HCT116 (cell line): ENCODE data around the gene ACBD7. TPM values are rescaled to one million over a fixed set of nuclear protein-coding genes. Genes with fewer than 3 reads are reported as not detected.
A peak's percentile ranks its signal among the peaks of the same experiment; 100 is the strongest.

ENCODE experiments used
- ATAC-seq: fragments of 200-7000 bp; cut with Tn5 transposase; 2 replicates; pipeline ENCODE4 v1.9.1; 2020; ENCODE audit warnings: mild to moderate bottlenecking, moderate library complexity
- BruUV-seq: library from RNA; stranded (reverse); fragments of 400-500 nt; replicated peaks from 2 replicates; lab custom pipeline; 2021; lab: Mats Ljungman, UMichigan
- CTCF ChIA-PET: fragments of 300-600 bp; sonication (Branson Sonifier 250); formaldehyde crosslinking; loops from one replicate; lab custom pipeline; 2021; ENCODE audit warnings: antibody characterized with exemption; lab: Charles Lee
- POLR2A ChIA-PET: fragments of 300-600, 350-600 bp; sonication (Branson Sonifier 250); formaldehyde crosslinking; loops from one replicate; lab custom pipeline; 2021; ENCODE audit warnings: antibody characterized with exemption; lab: Charles Lee
- RAD21 ChIA-PET, 2 experiments: fragments of 300-600 bp; sonication (Branson Sonifier 250); formaldehyde crosslinking; loops; one replicate each; lab custom pipeline; 2023; ENCODE audit warnings: low total read pairs in 2 of 2; ENCODE audit not compliant: uncharacterized antibody in 2 of 2, unreplicated experiment in 2 of 2, low non-redundant PET in 1 of 2; lab: Charles Lee
- DNase-seq: peaks from one replicate; pipeline ENCODE4 v3.0.0-alpha.2; 2010; ENCODE audit warnings: low read depth, low spot score
- H2AFZ ChIP-seq: fragments of 200-600 bp; shearing (Covaris generic), sonication (generic); 2 replicates; pipeline ENCODE4 v1.6.1; 2017; ENCODE audit warnings: low read depth, mixed run types, mixed read lengths, antibody characterized with exemption, low read length; ENCODE audit not compliant: poor library complexity, severe bottlenecking
- H3K27ac ChIP-seq: 2 replicates; pipeline ENCODE4 v1.5.1; 2012; ENCODE audit warnings: low read depth, low read length
- H3K27me3 ChIP-seq: fragments of 200-600 bp; sonication (generic); 2 replicates; pipeline ENCODE4 v1.6.1; 2016; ENCODE audit warnings: mixed run types, low read length, mixed read lengths; ENCODE audit not compliant: insufficient read depth
- H3K36me3 ChIP-seq, 2 experiments: fragments of 200-500 bp in 1 of 2; fragments of 200-600 bp in 1 of 2; sonication (Bioruptor generic) in 1 of 2; sonication (generic) in 1 of 2; 2 replicates each; pipeline versions ENCODE4 v1.5.1 to v1.6.1; 2014 to 2016; ENCODE audit warnings: low read length in 2 of 2, inconsistent platforms in 1 of 2, mixed read lengths in 1 of 2, mixed run types in 1 of 2; ENCODE audit not compliant: insufficient read depth in 2 of 2, control insufficient read depth in 1 of 2
- H3K4me1 ChIP-seq, 2 experiments: fragments of 200-600 bp in 1 of 2; sonication (generic) in 1 of 2; 2 replicates each; pipeline versions ENCODE4 v1.5.1 to v1.6.1; 2012 to 2017; ENCODE audit warnings: low read length in 2 of 2, inconsistent platforms in 1 of 2, mild to moderate bottlenecking in 1 of 2, mixed read lengths in 1 of 2, mixed run types in 1 of 2, moderate library complexity in 1 of 2; ENCODE audit not compliant: insufficient read depth in 2 of 2, control insufficient read depth in 1 of 2
- H3K4me2 ChIP-seq: fragments of 200-600 bp; sonication (generic); 2 replicates; pipeline ENCODE4 v1.6.1; 2017; ENCODE audit warnings: mixed run types, low read length, mixed read lengths
- H3K4me3 ChIP-seq, 2 experiments: fragments of 200-600 bp in 1 of 2; sonication (generic) in 1 of 2; replicated peaks in 1 of 2; 2 replicates each; pipeline ENCODE4 v1.5.1; 2011 to 2016; ENCODE audit warnings: low read length in 2 of 2, control low read depth in 1 of 2, low read depth in 1 of 2, mild to moderate bottlenecking in 1 of 2, mixed read lengths in 1 of 2, mixed run types in 1 of 2
- H3K79me2 ChIP-seq: fragments of 200-600 bp; sonication (generic); 2 replicates; pipeline ENCODE4 v1.6.1; 2017; ENCODE audit warnings: mild to moderate bottlenecking, mixed run types, low read length, moderate library complexity, mixed read lengths; ENCODE audit not compliant: insufficient read depth
- H3K9ac ChIP-seq: fragments of 200-600 bp; sonication (generic); 2 replicates; pipeline ENCODE4 v1.6.1; 2016; ENCODE audit warnings: low read length, mixed read lengths
- H3K9me2 ChIP-seq: fragments of 200-600 bp; sonication (generic), shearing (Covaris generic); 2 replicates; pipeline ENCODE4 v1.6.1; 2017; ENCODE audit warnings: mixed run types, mild to moderate bottlenecking, moderate library complexity; ENCODE audit not compliant: insufficient read depth
- H3K9me3 ChIP-seq, 2 experiments: fragments of 200-500 bp in 1 of 2; fragments of 200-600 bp in 1 of 2; sonication (Bioruptor generic) in 1 of 2; sonication (generic) in 1 of 2; 2 replicates each; pipeline ENCODE4 v1.6.1; 2014 to 2017; ENCODE audit warnings: low read length in 2 of 2, mixed read lengths in 2 of 2, inconsistent platforms in 1 of 2, low read depth in 1 of 2, mild to moderate bottlenecking in 1 of 2, mixed run types in 1 of 2, moderate library complexity in 1 of 2; ENCODE audit not compliant: control insufficient read depth in 1 of 2, insufficient read depth in 1 of 2
- H4K20me1 ChIP-seq: fragments of 200-600 bp; sonication (generic), shearing (Covaris generic); 2 replicates; pipeline ENCODE4 v1.6.1; 2017; ENCODE audit warnings: mixed run types, mild to moderate bottlenecking, moderate library complexity; ENCODE audit not compliant: insufficient read depth
- ATF3 ChIP-seq: IDR thresholded peaks from 2 replicates; pipeline ENCODE4 v1.6.1; 2012
- EGR1 ChIP-seq: IDR thresholded peaks from 2 replicates; pipeline ENCODE4 v1.6.1; 2012; ENCODE audit warnings: low read depth
- FOSL1 ChIP-seq: IDR thresholded peaks from 2 replicates; pipeline ENCODE4 v1.6.1; 2012; ENCODE audit warnings: low read depth
- JUND ChIP-seq: IDR thresholded peaks from 2 replicates; pipeline ENCODE4 v1.6.1; 2012
- POLR2A ChIP-seq: IDR thresholded peaks from 2 replicates; pipeline ENCODE4 v1.7.0; 2011; ENCODE audit warnings: borderline replicate concordance; ENCODE audit not compliant: insufficient read depth, insufficient read length; ENCODE audit errors: extremely low read depth
- RAD21 ChIP-seq: IDR thresholded peaks from 2 replicates; pipeline ENCODE4 v1.6.1; 2012; ENCODE audit warnings: low read depth, mild to moderate bottlenecking
- YY1 ChIP-seq: IDR thresholded peaks from 2 replicates; pipeline ENCODE4 v1.6.1; 2011; ENCODE audit warnings: low read length, low read depth, moderate library complexity, mild to moderate bottlenecking; ENCODE audit not compliant: insufficient replicate concordance; ENCODE audit errors: extremely low read depth
- ZFX ChIP-seq: fragments of 450-650 bp; IDR thresholded peaks from 2 replicates; pipeline ENCODE4 v1.6.1; 2017
- intact Hi-C: fragments of 100-400 bp; cut with micrococcal nuclease; formaldehyde crosslinking; loops from 2 replicates; pipeline ENCODE4 v1.10.0; 2022
- total RNA-seq: library from RNA; stranded (reverse); gene quantifications from one replicate; pipeline ENCODE4 v1.2.1, GENCODE V29; 2021; ENCODE audit not compliant: unreplicated experiment
- TF ChIP-seq, protein P1 (sequence below), 3 experiments: fragments of 200-600 bp in 1 of 3; sonication (generic) in 1 of 3; IDR thresholded peaks in 2 of 3; conservative IDR thresholded peaks in 1 of 3; 2 replicates each; pipeline ENCODE4 v1.5.1; 2012 to 2017; ENCODE audit warnings: low read depth in 2 of 3, low read length in 2 of 3, antibody characterized with exemption in 1 of 3, borderline replicate concordance in 1 of 3, control low read depth in 1 of 3, mild to moderate bottlenecking in 1 of 3, mixed read lengths in 1 of 3, mixed run types in 1 of 3, moderate library complexity in 1 of 3; ENCODE audit not compliant: insufficient read depth in 1 of 3
- TF ChIP-seq, protein P2 (sequence below): IDR thresholded peaks from 2 replicates; pipeline ENCODE4 v1.6.1; 2011; ENCODE audit warnings: mild to moderate bottlenecking, low read length, moderate library complexity; ENCODE audit not compliant: insufficient replicate concordance; ENCODE audit errors: extremely low read depth
- TF ChIP-seq, protein P3 (sequence below): IDR thresholded peaks from 2 replicates; pipeline ENCODE4 v1.6.1; 2012

The ACBD7 gene
- total RNA-seq, 1 experiment from 2014 or later: 3.3 TPM

DNA sequence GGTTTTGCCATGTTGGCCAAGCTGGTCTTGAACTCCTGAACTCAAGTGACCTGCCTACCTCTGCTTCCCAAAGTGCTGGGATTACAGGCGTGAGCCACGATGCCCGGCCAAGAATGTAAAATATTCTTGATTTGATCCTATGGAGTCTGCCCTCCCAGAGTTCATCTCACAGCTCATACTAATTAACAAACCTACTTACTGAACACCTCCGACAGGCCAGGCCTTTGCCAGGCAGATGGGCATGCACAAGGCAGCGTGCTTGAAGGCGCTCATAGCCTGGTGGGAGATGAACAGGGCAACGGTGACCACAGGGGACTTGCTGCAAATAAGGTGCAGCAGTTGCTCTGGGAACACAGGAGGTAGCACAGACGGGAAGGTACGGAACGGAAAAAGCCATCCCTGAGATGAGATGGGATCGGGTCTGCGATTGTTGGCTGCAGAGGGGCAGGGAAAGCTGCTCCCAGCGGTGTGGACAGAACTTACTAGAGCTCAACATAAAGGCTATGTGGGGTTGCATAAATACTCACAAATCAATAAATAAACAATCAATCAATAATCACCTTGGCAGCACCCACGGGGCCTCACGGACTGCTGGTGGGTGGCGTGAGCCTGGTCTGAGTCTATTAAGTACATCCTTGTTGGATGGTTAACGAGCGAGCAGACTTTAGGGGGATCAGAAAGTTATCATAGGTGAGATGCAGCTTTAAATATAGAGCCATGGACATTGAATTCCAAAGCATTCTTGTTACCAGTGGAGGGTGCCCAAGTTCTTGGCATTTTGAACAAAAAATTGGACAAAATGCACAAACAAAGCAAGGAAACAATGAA, 4.7 kb downstream of the ACBD7 start:
- no peaks in the 10 kb centered on the region for H3K9me2 ChIP-seq
- no peaks in the 10 kb centered on the region for H3K9me3 ChIP-seq
- RAD21 ChIA-PET: no interaction called here
- intact Hi-C loops: no loop called here
- no peaks in the 10 kb centered on the region for H3K36me3 ChIP-seq
- no peak overlapping the region for H3K27ac ChIP-seq
- H3K9ac ChIP-seq: peak overlapping the region; percentile 40
- DNase-seq (no peak), ATAC-seq (no peak; the same call in 1 of the 2 replicates)
- TF ChIP-seq YY1: no peak
- TF ChIP-seq, protein P1, sequence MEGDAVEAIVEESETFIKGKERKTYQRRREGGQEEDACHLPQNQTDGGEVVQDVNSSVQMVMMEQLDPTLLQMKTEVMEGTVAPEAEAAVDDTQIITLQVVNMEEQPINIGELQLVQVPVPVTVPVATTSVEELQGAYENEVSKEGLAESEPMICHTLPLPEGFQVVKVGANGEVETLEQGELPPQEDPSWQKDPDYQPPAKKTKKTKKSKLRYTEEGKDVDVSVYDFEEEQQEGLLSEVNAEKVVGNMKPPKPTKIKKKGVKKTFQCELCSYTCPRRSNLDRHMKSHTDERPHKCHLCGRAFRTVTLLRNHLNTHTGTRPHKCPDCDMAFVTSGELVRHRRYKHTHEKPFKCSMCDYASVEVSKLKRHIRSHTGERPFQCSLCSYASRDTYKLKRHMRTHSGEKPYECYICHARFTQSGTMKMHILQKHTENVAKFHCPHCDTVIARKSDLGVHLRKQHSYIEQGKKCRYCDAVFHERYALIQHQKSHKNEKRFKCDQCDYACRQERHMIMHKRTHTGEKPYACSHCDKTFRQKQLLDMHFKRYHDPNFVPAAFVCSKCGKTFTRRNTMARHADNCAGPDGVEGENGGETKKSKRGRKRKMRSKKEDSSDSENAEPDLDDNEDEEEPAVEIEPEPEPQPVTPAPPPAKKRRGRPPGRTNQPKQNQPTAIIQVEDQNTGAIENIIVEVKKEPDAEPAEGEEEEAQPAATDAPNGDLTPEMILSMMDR (IDR thresholded peaks at IDR 0.05 in 2 of 3, conservative IDR thresholded peaks at IDR 0.05 in 1 of 3; ENCODE audit: borderline replicate concordance in 1 of 3, insufficient read depth in 1 of 3, low read depth in 2 of 3, low read length in 2 of 3): peak; percentile 7 to 18 (median 16); a peak in 1 of 6 replicates
- no peaks in the 10 kb centered on the region for H3K79me2 ChIP-seq
- H3K27me3 ChIP-seq: no peaks in the 10 kb centered on the region
- no TSS peak for BruUV-seq
- H3K4me2 ChIP-seq: peak overlapping the region; percentile 82
- no peak overlapping the region for H2AFZ ChIP-seq
- CTCF ChIA-PET: no interaction called here
- no peaks in the 10 kb centered on the region for H4K20me1 ChIP-seq
- POLR2A ChIA-PET: no interaction called here
- peaks cover 7 to 22% of the 10 kb centered on the region in 2 experiments; a peak in 3 of 4 replicates for H3K4me1 ChIP-seq
- H3K4me3 ChIP-seq: peak overlapping the region; percentile 38 to 57

GRCh38 chr10:15075421-15075820, 13.2 kb downstream of the ACBD7 start:
- ChIA-PET CTCF (no interaction called here), RAD21 (no interaction called here), POLR2A (no interaction called here)
- ATAC-seq: no peak
- BruUV-seq: no TSS peak
- Histone ChIP-seq H3K79me2 (no peaks in the 10 kb centered on the region), H3K9ac (no peak overlapping the region), H4K20me1 (no peaks in the 10 kb centered on the region), H3K9me3 (no peaks in the 10 kb centered on the region), H3K4me2 (no peak overlapping the region), H3K4me3 (no peak overlapping the region), H3K27ac (no peak overlapping the region), H2AFZ (no peak overlapping the region), H3K36me3 (no peaks in the 10 kb centered on the region), H3K4me1 (no peaks in the 10 kb centered on the region), H3K9me2 (no peaks in the 10 kb centered on the region), H3K27me3 (no peaks in the 10 kb centered on the region)
- no peak for DNase-seq
- intact Hi-C loops: no loop called here
- TF ChIP-seq POLR2A: no peak
- TF ChIP-seq, protein P1 (IDR thresholded peaks at IDR 0.05 in 2 of 3, conservative IDR thresholded peaks at IDR 0.05 in 1 of 3; ENCODE audit: borderline replicate concordance in 1 of 3, insufficient read depth in 1 of 3, low read depth in 2 of 3, low read length in 2 of 3): no peak
- TF ChIP-seq, protein P2, sequence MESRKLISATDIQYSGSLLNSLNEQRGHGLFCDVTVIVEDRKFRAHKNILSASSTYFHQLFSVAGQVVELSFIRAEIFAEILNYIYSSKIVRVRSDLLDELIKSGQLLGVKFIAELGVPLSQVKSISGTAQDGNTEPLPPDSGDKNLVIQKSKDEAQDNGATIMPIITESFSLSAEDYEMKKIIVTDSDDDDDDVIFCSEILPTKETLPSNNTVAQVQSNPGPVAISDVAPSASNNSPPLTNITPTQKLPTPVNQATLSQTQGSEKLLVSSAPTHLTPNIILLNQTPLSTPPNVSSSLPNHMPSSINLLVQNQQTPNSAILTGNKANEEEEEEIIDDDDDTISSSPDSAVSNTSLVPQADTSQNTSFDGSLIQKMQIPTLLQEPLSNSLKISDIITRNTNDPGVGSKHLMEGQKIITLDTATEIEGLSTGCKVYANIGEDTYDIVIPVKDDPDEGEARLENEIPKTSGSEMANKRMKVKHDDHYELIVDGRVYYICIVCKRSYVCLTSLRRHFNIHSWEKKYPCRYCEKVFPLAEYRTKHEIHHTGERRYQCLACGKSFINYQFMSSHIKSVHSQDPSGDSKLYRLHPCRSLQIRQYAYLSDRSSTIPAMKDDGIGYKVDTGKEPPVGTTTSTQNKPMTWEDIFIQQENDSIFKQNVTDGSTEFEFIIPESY: no peak
- no peak for TF ChIP-seq FOSL1
- TF ChIP-seq EGR1: no peak
- TF ChIP-seq, protein P3, sequence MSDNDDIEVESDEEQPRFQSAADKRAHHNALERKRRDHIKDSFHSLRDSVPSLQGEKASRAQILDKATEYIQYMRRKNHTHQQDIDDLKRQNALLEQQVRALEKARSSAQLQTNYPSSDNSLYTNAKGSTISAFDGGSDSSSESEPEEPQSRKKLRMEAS: no peak
- no peak for TF ChIP-seq ZFX
- TF ChIP-seq ATF3: no peak
- TF ChIP-seq JUND: no peak
- no peak for TF ChIP-seq RAD21
- no peak for TF ChIP-seq YY1
